Measurements from ENCODE around the gene TREX2. TPM values are rescaled to one million over a fixed set of nuclear protein-coding genes. Genes with fewer than 3 reads are reported as not detected.
A peak's percentile ranks its signal among the peaks of the same experiment; 100 is the strongest.

Gene TREX2
- total and polyA plus RNA-seq, 2 of the 4 experiments (the other 2 are of a cell fraction), result 0.36 to 0.84 TPM

DNA sequence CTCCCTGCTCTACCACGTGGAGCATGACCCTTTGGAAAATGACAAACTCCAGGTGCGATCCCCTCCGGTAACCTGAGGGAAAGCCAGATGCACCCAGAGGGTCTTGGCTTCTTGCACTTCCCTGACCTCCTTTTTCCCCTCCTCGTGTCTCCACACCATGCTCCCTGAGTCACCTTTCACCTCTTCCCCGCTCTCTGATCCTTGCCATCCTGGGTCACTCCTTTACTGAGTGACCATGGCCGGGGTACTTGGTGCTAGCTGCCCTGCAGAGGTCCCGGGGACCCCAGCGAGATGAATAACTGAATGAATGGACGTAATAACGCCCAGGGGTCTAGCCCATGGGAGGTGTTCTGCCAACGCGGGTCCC is 35.0 kb downstream of the TREX2 start:
- Histone ChIP-seq H2AFZ (replicated peaks; ENCODE audit: low read length, poor library complexity) (peak overlapping the region; percentile 49), H3K18ac (ENCODE audit: low read depth, low read length) (no peak overlapping the region), H3K36me3 (ENCODE audit: control insufficient read depth, insufficient read depth, low read length) (no peaks in the 10 kb centered on the region), H3K27me3 (ENCODE audit: control insufficient read depth, insufficient read depth, low read length) (peaks cover 8% of the 10 kb centered on the region), H3K9me3 (ENCODE audit: control insufficient read depth, insufficient read depth, low read length) (peaks cover 1% of the 10 kb centered on the region; the same call in 1 of the 2 replicates), H3K23ac (ENCODE audit: low read depth, low read length) (no peak overlapping the region), H3K4me1 (ENCODE audit: control insufficient read depth, insufficient read depth, low read length) (no peaks in the 10 kb centered on the region), H3K27ac (ENCODE audit: insufficient read depth, low read length) (no peak overlapping the region), H4K91ac (ENCODE audit: insufficient read depth, low read depth, low read length) (no peak overlapping the region), H4K20me1 (ENCODE audit: insufficient read depth, low read length) (no peaks in the 10 kb centered on the region), H2BK15ac (ENCODE audit: low read depth, low read length) (no peak overlapping the region), H3K4me3 (ENCODE audit: insufficient read depth, low read depth, low read length) (no peak overlapping the region), H2BK5ac (ENCODE audit: low read depth, low read length, poor library complexity, severe bottlenecking) (no peak overlapping the region), H3K4me2 (ENCODE audit: low read depth, low read length) (no peak overlapping the region), H3K56ac (ENCODE audit: extremely low read depth, insufficient read depth, low read length) (no peak overlapping the region), H4K8ac (ENCODE audit: low read depth in 2 of 2, low read length in 2 of 2) (no peak overlapping the region), H3K79me1 (ENCODE audit: low read depth in 1 of 2, low read length in 2 of 2) (no peaks in the 10 kb centered on the region), H3K14ac (replicated peaks; ENCODE audit: low read depth, low read length) (no peak overlapping the region), H2BK120ac (ENCODE audit: low read depth, low read length) (no peak overlapping the region), H2AK5ac (ENCODE audit: low read depth, low read length) (no peak overlapping the region), H2BK20ac (ENCODE audit: low read depth, low read length) (no peak overlapping the region), H3K9me1 (ENCODE audit: insufficient read depth, low read length) (no peaks in the 10 kb centered on the region), H2AK9ac (replicated peaks; ENCODE audit: low read depth, low read length, poor library complexity) (no peak overlapping the region), H3K9ac (ENCODE audit: low read depth, low read length) (no peak overlapping the region), H3K4ac (ENCODE audit: low read depth, low read length) (no peak overlapping the region), H4K5ac (ENCODE audit: low read depth, low read length) (no peak overlapping the region)
- TF ChIP-seq RCOR1 (IDR thresholded peaks at IDR 0.05; ENCODE audit: insufficient replicate concordance, low read length) (no peak), POLR2A (IDR thresholded peaks at IDR 0.05; ENCODE audit: low read depth, low read length) (no peak), RFX5 (IDR thresholded peaks at IDR 0.05; ENCODE audit: low read depth, low read length) (no peak), SMC3 (IDR thresholded peaks at IDR 0.05; ENCODE audit: low read depth, low read length) (no peak), FOS (IDR thresholded peaks at IDR 0.05; ENCODE audit: low read depth, low read length) (no peak), MAFK (IDR thresholded peaks at IDR 0.05; ENCODE audit: low read depth, low read length) (no peak), BHLHE40 (IDR thresholded peaks at IDR 0.05; ENCODE audit: low read depth, low read length) (no peak), MXI1 (IDR thresholded peaks at IDR 0.05; ENCODE audit: borderline replicate concordance, low read depth, low read length) (no peak), CEBPB (IDR thresholded peaks at IDR 0.05; ENCODE audit: low read depth, low read length) (no peak)
- TF ChIP-seq, protein P1, sequence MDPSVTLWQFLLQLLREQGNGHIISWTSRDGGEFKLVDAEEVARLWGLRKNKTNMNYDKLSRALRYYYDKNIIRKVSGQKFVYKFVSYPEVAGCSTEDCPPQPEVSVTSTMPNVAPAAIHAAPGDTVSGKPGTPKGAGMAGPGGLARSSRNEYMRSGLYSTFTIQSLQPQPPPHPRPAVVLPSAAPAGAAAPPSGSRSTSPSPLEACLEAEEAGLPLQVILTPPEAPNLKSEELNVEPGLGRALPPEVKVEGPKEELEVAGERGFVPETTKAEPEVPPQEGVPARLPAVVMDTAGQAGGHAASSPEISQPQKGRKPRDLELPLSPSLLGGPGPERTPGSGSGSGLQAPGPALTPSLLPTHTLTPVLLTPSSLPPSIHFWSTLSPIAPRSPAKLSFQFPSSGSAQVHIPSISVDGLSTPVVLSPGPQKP (IDR thresholded peaks at IDR 0.05; ENCODE audit: borderline replicate concordance, low read depth, low read length), result no peak
- TF ChIP-seq, protein P2, sequence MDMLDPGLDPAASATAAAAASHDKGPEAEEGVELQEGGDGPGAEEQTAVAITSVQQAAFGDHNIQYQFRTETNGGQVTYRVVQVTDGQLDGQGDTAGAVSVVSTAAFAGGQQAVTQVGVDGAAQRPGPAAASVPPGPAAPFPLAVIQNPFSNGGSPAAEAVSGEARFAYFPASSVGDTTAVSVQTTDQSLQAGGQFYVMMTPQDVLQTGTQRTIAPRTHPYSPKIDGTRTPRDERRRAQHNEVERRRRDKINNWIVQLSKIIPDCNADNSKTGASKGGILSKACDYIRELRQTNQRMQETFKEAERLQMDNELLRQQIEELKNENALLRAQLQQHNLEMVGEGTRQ (IDR thresholded peaks at IDR 0.05; ENCODE audit: low read depth, low read length), result no peak
- BruUV-seq (replicated peaks), result no TSS peak
- DNase-seq, result no peak
- no peak for ATAC-seq (ENCODE audit: low read depth)
- ChIA-PET POLR2A (ENCODE audit: unreplicated experiment) (no interaction called here), CTCF (no interaction called here)
- intact Hi-C loops (cut with micrococcal nuclease) (no loop called here), dilution Hi-C loops (cut with HindIII; ENCODE audit: low sequenced_read_pairs, unreplicated experiment) (no loop called here), in situ Hi-C loops (cut with MboI; ENCODE audit: low sequenced_read_pairs) (loop anchor here (25.0 kb wide), 1 partner anchor 224 kb away; the partner anchor contains the start of gene MAGEA1)
- 55% methylated on average over 9 of the region's 12 CpGs; no CpG with 5 or more reads in 1 of the 2 experiments for WGBS, 2 experiments (ENCODE audit: extremely low coverage in 2 of 2, insufficient read length in 1 of 2)

Data from IMR-90 (cell line).